ENCODE measurements around the gene OOSP3. TPM values are rescaled to one million over a fixed set of nuclear protein-coding genes. Genes with fewer than 3 reads are reported as not detected.
"Not testable (repeated sequence)": the region's sequence is repeated elsewhere in the genome, so short reads cannot be mapped to it uniquely, and the experiment has no call there.

Gene OOSP3, protein sequence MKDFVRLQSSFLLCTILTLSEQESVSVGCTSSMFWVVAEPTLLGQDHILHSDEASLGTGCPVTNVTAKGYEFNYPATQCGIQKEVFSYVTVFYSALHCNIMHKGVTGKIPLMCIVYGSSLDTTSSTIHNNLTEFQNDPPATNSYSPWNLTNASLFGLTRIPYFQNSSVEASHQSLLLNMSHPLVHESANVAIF
- total RNA-seq, result not detected
- long read RNA-seq, result 0 reads

GRCh38 chr11:59878575-59878974 lies at the start of gene OOSP3:
OOSP3 (plus strand) TSS chr11:59878782; CDS start chr11:59878809, 27 bp downstream.
- no peak for DNase-seq
- ATAC-seq, result no peak
- intact Hi-C loops (cut with micrococcal nuclease), result no loop called here

- ATAC-seq (no peak), DNase-seq (no peak)
- intact Hi-C loops (cut with micrococcal nuclease), result no loop called here
These were observed 49.2 kb upstream of the OOSP3 start for GRCh38 chr11:59829358-59829757.

- DNase-seq, result no peak
- intact Hi-C loops (cut with micrococcal nuclease), result no loop called here
- ATAC-seq, result no peak
These were observed 45.0 kb upstream of the OOSP3 start for GRCh38 chr11:59833602-59834001.

DNA sequence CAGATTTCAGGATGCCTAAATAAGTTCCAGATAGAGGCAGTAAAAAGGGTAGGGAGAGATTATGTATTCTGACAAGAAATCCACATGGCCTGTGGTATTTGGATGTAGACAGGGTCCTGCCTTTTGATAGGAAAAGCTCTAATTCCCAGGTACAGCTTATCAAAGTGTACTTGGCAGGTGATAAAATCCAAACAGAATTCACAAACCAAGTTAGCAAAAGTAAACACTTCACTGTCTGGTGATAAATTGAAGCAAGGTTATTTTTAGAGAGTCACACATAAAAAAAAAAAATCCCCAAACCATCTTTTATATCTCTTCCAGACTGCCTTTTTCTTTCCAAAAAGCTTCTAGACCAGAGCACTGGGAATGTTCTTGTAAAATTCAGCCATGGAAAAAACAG lies 39.0 kb upstream of the OOSP3 start:
- intact Hi-C loops (cut with micrococcal nuclease), result no loop called here
- ATAC-seq, result no peak
- no peak for DNase-seq

DNA sequence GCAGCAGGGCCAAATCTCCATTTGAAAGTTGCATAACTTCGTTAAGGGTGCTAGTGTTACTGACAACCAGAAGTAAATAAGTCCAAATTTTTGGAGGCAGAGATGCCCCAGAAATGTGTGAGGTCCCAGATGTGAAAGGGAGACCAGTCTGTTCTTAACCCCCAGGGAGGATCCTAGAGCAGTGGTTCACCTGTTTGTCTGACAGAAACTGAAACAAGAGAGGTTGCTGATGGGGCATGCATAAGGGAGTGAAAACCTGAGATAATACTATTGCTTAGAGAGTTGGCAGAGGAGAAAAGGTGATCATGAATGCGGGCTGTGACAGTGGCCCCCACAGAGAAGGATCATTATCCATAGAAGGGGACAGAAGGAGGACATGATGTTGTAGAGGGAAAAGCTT lies 37.1 kb upstream of the OOSP3 start:
- intact Hi-C loops (cut with micrococcal nuclease), result no loop called here
- ATAC-seq (no peak), DNase-seq (no peak)

GRCh38 chr11:59842316-59842715 lies 36.3 kb upstream of the OOSP3 start:
- ATAC-seq (no peak), DNase-seq (no peak)
- intact Hi-C loops (cut with micrococcal nuclease), result no loop called here

DNA sequence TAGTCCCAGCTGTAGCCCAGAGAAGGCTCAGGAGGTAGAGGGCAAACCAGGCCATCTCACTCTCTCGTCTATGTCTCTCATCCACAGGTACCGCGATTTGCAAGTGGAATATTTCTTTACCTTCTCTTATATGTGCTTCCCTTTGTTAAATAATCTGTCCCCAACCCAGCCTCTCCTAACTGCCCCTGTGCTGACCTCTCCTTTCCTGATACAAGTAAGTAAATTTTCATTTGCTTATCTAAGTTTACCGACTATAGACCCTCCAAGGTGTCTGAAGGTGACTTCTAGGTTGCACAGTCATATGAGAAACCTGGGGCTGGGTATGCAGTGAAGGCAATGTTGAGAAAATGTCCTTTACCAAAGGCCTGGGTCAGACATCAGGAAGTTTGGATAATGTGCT lies 33.2 kb upstream of the OOSP3 start, which contains the start of gene CBLIF:
Gene CBLIF (minus strand): TSS at position 101 of the 400 bp plus-strand sequence. CDS start 46 bp downstream, at position 55.
- ATAC-seq (no peak), DNase-seq (no peak)
- intact Hi-C loops (cut with micrococcal nuclease), result no loop called here

GRCh38 chr11:59846556-59846955 lies 32.0 kb upstream of the OOSP3 start:
- ATAC-seq, result no peak
- intact Hi-C loops (cut with micrococcal nuclease), result no loop called here

GRCh38 chr11:59847626-59848025 lies 31.0 kb upstream of the OOSP3 start:
- DNase-seq (no peak), ATAC-seq (no peak)
- intact Hi-C loops (cut with micrococcal nuclease), result no loop called here

More at GRCh38 chr11:59846556-59846955, 32.0 kb upstream of the OOSP3 start:
- DNase-seq, result no peak

DNA sequence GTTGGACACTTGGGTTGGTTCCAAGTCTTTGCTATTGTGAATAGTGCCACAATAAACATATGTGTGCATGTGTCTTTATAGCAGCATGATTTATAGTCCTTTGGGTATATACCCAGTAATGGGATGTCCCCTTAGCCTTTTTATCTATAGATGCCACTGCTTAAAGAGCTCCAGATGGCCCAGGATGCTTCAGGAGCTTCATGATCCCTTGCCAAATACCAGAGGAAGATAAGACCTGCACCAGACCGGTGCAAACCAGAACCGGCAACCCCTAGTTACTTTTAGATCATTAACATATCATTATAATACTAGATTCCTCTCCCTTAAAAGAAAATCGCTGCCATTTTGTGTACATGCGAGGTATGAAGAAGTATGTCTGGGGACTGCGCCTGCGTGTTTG lies 30.1 kb upstream of the OOSP3 start:
- ATAC-seq; intact Hi-C loops (cut with micrococcal nuclease); DNase-seq: not testable (repeated sequence)

- ATAC-seq, result no peak
- intact Hi-C loops (cut with micrococcal nuclease), result no loop called here
- DNase-seq, result no peak
These were observed 29.5 kb upstream of the OOSP3 start for GRCh38 chr11:59849129-59849528.

GRCh38 chr11:59849551-59849950 lies 29.0 kb upstream of the OOSP3 start:
- DNase-seq; intact Hi-C loops (cut with micrococcal nuclease): not testable (repeated sequence)

DNA sequence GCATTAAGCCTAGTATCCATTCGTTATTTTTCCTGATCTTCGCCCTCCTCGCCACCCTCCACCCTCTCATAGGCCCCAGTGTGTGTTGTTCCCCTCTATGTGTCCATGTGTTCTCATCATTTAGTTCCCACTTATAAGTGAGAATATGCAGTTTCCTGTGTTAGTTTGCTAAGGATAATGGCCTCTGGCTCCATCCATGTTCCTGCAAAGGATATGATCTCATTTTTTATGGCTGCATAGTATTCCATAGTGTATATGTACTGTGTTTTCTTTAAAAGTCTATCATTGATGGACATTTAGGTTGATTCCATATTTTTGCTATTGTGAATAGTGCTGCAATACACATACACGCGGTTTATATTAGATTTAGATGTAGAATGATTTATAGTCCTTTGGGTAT lies 27.2 kb upstream of the OOSP3 start:
- DNase-seq; intact Hi-C loops (cut with micrococcal nuclease); ATAC-seq: not testable (repeated sequence)

More at GRCh38 chr11:59849551-59849950, 29.0 kb upstream of the OOSP3 start:
- ATAC-seq, result not testable (repeated sequence)

GRCh38 chr11:59854871-59855270 lies 23.7 kb upstream of the OOSP3 start:
- intact Hi-C loops (cut with micrococcal nuclease), result no loop called here
- DNase-seq, result no peak
- ATAC-seq, result no peak

GRCh38 chr11:59857439-59858434 lies 20.8 kb upstream of the OOSP3 start:
- DNase-seq (no peak), ATAC-seq (no peak)
- intact Hi-C loops (cut with micrococcal nuclease), result no loop called here

- ATAC-seq, result no peak
- intact Hi-C loops (cut with micrococcal nuclease), result no loop called here
These were observed 18.9 kb upstream of the OOSP3 start for GRCh38 chr11:59859673-59860072.

GRCh38 chr11:59862252-59862651 lies 16.3 kb upstream of the OOSP3 start:
- DNase-seq (no peak), ATAC-seq (no peak)
- intact Hi-C loops (cut with micrococcal nuclease), result no loop called here

More at GRCh38 chr11:59859673-59860072, 18.9 kb upstream of the OOSP3 start:
- DNase-seq, result no peak

GRCh38 chr11:59865031-59865430 lies 13.6 kb upstream of the OOSP3 start:
- ATAC-seq (no peak), DNase-seq (no peak)
- intact Hi-C loops (cut with micrococcal nuclease), result no loop called here

DNA sequence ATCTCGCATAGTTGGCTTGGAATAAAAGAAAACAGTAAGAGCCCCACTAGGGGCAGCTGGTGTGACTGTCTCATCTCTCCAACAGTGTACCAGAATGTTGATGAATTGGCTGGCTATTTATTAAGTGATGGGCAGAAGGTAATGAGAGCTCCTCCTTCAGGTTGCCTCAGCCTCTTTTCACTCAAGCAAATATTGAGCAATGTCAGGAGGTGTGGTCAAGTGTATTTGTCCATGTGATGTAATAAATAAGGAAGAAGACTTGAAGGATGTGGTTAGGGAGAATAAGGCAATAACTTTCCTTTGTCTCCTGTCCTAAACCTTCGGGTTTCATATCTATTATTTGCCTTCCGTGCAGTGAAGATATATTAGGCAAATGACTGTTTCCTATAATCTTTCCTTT lies 12.2 kb upstream of the OOSP3 start, which contains the start of gene TCN1:
Gene TCN1 (minus strand): TSS at position 91 of the 400 bp plus-strand sequence. CDS start 17 bp downstream, at position 74.
- DNase-seq, result no peak
- ATAC-seq, result no peak
- intact Hi-C loops (cut with micrococcal nuclease), result no loop called here

- intact Hi-C loops (cut with micrococcal nuclease), result no loop called here
- DNase-seq (no peak), ATAC-seq (no peak)
These were observed 11.7 kb upstream of the OOSP3 start for GRCh38 chr11:59866836-59867235.
